Stimulated activated CD4-positive, alpha-beta T cell treated with anti-CD3 and anti-CD28 coated beads, Interleukin-1b, Interleukin-23, amount 100 ng/mL, for 24 hours (primary cell): Measurements from ENCODE around the gene UNC93A.
"Not testable (repeated sequence)": the region's sequence is repeated elsewhere in the genome, so short reads cannot be mapped to it uniquely, and the experiment has no call there.

ENCODE experiments used
- DNase-seq, 4 experiments: peaks; one replicate each; pipeline ENCODE4 v3.0.0-alpha.2; 2020; ENCODE audit warnings: low read depth in 4 of 4, low spot score in 1 of 4

The UNC93A gene

DNA sequence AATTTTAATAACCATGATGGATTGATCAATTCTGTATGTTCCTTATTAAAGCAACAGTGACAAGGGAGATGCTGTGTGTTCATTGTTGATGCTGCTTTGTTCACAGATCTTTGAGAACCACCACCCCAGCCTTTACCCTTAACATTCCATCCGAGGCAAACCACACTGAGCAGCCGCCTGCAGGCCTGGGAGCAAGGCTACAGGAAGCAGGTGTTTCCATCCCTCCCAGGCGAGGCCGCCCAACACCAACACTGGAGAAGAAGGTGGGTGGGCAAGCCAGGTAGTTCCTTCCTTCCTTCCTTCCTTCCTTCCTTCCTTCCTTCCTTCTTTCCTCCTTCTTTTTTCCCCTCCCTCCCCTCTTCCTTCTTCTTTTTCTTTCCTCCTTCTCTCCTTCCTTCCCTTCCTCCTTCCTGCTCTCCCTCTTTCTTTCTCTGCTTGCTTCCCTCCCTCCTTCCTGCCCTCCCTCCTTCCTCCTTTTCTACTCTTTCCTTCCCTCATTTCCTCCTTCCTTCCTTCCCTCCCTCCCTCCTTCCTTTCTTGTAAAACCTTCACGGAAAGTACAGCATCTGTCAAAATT lies 47.5 kb downstream of the UNC93A start:
- DNase-seq, result no peak

DNA sequence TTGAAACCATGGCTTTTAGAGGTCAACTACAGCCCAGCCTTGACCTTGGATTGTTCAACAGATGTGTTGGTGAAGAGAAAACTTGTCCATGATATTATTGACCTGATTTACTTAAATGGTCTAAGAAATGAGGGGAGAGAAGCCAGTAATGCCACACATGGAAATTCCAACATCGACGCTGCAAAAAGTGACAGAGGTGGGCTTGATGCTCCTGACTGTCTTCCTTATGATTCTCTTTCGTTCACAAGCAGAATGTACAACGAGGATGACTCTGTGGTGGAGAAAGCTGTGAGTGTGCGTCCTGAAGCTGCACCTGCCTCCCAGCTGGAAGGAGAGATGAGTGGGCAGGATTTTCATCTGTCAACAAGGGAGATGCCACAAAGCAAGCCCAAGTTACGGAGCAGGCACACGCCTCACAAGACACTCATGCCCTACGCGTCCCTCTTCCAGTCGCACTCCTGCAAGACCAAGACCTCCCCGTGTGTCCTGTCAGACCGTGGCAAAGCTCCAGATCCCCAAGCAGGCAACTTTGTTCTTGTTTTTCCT lies 50.0 kb downstream of the UNC93A start:
- no peak for DNase-seq

DNA sequence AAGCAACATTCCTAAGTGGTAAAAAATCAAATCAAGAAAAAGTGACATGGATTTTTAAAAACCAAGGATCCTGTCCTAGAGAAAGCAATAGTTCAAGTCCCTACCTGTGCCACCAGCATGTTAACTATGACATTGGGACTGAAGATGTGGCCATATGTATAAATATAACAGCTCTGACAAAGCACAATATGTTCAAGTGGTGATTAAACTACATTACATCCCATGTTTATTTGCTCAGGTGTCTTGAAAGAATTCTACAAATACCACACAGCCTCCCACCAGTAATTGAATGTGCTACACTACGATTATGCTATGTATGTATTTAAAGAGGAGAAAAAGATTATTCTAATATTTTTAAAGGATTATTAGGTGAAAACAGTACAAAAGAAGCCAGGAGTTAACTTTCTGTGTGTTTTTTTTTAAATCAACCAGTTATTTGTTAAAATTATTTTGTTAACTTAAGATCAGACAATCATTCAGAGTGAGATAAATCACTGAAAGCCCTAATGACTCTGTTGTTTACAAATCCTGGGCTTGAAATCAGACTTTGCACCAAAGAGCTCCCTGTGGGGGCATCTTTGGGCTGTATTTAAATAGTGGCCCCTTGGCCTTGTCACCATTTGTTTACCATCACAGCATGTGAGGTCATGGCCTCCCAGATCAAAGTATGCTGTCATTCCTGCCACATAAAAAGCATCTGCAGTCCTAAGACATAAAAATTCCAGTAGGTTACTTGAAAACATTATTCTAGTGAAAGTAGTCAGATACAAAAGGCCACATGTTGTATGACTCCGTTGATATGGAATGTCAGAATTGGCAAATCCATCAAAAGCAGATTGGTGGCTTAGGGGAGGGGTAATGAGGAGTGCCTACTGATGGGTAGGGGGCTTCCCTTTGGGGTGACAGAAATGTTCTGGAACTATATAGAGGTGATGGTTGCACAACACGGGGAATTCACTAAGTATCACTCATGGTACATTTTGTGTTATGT lies 50.8 kb downstream of the UNC93A start:
- DNase-seq, result no peak

DNA sequence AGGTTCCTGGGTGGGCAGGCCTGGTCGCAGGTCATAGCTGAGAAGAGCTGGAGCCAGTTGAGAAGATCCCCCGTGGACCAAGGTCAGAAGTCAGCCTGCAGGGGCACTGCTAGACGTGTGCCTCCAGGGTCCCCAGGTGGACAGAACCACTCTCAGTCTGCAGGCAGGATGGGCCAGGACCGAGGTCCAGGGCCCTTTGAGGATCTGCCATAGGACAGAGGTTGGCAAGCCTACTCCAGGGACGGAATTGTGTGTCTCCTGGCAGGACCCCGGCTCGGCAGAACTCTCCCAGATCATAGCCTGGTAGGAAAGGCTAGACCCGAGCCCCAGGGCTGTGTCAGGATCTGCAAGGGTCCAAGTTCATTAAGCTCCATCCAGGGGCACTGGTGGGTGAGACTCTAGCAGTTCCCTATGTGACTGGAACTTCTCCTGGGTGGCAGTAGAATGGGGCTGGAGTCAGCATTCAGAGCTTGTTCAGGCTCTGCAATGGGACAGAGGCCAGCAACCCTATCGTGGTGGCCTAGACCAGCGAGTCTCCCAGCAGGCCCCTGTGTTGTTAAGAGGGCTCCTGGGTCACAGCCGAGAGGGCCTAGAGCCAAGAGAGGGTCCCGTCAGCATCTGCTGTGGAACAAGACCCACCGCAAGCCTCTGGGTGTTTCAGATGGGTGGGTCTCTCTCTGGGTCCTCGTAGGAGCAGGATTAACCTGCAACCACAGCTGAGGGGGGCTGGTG lies 51.9 kb downstream of the UNC93A start:
- no peak for DNase-seq

DNA sequence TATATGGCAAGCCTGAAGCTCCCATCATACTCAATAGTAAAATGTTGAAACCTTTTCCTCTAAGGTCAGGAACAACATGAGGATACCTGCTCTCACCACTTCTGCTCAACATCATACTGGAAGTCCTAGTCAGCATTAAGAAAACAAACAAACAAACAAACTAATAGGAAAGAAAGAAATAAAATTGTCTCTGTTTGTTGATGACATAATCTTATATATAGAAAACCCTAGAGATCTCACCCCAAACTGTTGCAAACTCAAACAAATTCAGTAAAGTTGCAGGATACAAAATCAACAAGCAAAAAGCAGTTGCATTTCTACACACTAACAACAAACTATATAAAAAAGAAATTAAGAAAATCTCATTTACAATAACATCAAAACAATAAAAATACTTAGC lies 54.2 kb downstream of the UNC93A start:
- DNase-seq, result no peak

DNA sequence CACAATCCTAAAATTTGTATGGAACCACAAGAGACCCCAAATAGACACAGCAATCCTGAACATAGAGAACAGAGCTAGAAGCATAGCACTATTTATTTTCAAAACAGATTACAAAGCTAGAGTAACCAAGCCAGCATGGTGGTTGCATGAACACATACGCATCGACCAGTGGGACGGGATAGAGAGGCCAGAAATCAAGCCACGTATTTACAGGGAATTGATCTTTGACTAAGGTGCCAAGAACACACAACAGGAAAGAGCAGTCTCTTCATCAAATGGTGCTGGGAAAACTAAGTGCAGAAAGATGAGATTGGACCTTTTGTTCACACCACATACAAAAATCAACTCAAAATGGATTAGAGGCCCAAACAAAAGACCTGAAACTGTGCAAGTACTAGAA lies 54.8 kb downstream of the UNC93A start:
- no peak for DNase-seq

- DNase-seq, result no peak
Measured at GRCh38 chr6:167347226-167347625, 56.1 kb downstream of the UNC93A start.

DNA sequence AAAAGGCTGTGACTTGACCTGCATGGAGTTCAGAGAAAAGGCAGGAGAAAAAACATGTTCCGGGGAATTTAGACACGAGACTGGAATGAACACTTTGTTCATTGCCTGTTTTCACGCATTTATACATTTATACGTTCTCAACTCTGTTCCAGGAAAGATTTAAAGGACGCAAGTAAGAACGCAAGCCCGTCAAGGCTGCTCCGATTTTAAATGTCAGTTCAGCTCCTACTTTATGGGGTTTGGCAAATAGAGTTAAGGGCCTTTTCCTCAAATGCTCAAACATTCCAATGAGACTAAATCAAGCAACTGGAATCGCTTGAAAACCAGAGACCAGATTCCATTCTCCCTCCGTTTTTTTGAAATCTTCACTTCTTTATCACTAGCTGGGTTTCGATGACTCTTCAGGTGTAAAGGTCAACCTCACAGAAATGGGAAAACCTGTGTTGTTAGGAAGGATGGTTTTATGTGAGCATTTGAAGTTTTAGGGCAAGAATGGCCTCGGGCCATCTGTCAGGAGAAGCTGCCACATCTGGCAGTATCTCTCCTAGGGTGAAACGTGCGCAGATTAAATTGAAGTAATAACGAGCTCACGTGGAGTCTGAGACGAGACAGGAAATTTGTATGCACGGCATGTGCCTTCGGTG lies 58.6 kb downstream of the UNC93A start:
- no peak for DNase-seq

GRCh38 chr6:167350275-167350696 lies 59.2 kb downstream of the UNC93A start:
- no peak for DNase-seq

- DNase-seq, result peak; percentile 71 to 78 (median 76)
Measured at GRCh38 chr6:167350731-167351655, 59.9 kb downstream of the UNC93A start.

DNA sequence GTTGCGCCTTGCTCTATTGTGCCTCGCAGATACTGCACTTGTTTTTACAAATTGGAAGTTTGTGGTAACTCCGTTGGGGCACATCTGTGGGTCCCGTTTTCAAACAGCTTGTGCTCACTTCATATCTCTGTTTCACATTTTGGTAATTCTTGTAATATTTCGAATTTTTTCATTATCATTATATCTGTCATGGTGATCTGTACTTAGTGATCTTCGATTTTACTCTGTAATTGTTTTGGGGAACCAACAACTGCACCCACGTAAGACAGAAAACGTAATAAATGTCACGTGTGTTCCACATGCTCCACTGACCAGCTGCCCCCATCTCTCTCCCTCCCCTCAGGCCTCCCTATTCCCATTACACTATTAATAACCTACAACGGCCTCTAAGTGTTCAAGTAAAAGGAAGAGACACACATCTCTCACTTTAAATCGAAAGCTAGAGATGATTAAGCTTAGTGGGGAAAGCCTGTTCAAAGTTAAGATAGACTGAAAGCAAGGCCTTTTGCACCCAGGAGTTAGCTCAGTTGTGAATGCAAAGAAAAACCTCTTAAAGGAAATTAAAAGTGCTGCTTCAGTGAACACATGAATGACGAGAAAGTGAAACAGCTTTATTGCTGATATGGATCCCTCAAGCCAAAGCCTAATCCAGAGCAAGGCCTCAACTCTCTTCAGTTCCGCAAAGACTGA lies 60.7 kb downstream of the UNC93A start:
- no peak for DNase-seq

- no peak for DNase-seq
Measured at GRCh38 chr6:167356874-167357273, 65.8 kb downstream of the UNC93A start.

DNA sequence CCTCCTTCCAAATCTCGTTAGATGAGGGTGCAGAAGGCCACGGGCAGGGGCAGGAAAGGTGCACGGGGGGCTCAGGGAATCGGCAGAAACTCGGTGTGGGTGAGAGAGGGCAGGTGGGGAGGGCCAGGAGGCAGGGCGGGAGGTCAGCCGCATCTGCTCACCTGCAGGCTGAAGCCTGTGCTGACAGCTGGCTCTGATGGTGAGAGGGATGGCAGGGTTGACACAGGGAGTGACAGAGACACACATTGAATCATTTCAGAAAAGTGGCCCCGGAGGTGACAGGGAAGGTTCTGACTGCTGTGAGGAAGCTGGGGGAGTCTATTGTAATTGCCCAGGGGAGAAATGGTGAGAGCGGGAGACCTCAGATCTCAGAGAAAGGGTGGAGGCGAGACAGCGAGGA lies 67.3 kb downstream of the UNC93A start:
- DNase-seq, result not testable (repeated sequence)

GRCh38 chr6:167361170-167361569 lies 70.1 kb downstream of the UNC93A start:
- DNase-seq, result not testable (repeated sequence)
